Ammon's horn (tissue), 1 donor: ENCODE data around the gene LHX3.
"Not testable (repeated sequence)": the region's sequence is repeated elsewhere in the genome, so short reads cannot be mapped to it uniquely, and the experiment has no call there.

Experiments
- DNase-seq: peaks from one replicate; pipeline ENCODE4 v3.0.0-alpha.2; 2016; ENCODE audit warnings: low spot score

Gene LHX3

DNA sequence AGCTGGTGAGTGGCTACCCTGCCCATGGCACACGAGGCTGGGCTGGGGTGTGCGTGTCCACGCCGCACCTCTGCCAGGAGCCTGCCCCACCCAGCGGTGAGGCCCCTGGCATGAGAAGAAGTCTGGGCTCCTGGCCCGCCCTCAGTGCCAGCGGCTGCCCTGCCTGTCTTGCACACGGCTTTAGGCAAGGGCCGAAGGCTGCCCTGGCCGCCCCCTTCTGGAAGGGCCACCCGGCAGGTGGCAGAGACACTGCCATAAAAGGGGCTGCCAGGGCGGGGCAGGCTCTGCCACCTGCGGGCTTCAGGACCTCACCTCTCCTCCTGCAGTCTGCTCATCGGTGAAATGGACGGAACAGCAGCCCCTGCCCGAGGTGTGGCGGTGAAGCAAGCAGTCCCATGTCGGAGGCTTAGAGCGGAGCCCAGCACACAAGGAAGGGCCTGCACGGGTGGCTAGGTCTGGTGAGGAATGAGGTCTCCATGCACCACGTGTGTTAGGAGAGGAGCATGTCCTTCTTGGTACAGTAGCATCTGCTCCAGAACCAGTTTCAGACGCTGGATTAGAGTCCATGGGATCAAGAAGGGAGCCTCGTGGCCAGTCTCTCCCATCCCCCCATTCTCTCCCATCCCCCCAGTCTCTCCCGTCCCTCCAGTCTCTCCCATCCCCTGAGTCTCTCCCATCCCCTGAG lies 51.4 kb downstream of the LHX3 start:
- DNase-seq = no peak

DNA sequence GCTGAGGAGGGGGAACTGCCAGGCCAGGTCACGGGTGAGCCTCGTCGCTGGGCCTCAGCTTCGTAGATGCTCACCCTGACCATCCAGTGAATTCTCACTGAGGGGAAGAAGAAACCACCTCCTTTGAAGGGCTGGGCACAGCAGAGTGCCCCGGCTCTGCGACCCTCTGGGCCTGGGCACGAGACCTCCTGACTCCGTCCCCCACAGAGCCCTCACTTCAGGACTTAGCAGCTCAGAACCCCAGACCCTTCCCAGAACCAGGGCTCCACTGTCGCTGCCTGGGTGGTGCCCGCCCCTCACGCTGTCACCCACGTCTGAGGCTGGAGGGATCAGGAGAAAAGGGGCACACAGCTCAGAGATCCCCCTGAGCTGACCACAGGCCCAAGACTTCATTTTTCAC lies 52.0 kb downstream of the LHX3 start:
- DNase-seq = no peak

DNA sequence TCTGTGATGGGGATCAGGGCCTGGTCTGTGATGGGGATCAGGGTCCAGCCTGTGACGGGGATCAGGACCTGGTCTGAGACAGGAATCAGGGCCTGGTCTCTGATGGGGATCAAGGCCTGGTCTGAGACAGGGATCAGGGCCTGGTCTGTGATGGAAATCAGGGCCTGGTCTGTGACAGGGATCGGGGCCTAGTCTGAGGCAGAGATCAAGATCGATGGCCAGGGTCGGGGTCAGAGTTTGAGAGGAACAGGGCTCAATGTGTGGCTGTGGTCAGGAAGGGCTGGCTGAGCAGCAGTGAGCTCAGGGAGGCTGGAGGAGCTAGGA lies 52.4 kb downstream of the LHX3 start:
- DNase-seq = no peak

DNA sequence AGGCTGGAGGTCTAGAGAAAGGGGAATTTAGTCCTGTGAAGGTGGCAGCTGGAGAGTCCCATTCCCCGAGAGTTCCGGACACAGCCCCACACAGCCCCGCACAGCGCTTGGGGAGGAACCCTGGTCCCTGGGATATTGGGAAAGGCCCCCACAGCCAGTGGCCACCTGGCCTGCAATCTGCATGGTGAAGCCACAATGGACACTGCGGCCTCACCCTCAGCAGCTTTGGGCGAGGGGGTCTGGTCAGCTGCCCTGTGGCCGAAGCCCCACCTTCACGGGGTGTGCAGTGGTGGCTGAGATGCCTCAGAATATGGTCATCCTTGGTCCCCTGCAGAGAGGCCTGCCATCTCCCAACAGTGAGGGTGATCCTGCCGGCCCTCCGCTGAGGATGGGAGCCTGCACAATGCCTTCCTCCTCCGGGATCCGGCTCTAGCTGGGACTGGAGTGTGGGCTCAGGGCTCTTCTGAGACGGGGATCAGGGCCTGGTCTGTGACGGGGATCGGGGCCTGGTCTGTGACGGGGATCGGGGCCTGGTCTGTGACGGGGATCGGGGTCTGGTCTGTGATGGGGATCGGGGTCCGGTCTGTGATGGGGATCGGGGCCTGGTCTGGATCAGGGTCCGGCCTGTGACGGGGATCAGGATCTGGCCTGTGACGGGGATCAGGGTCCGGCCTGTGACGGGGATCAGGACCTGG lies 52.9 kb downstream of the LHX3 start:
- no peak for DNase-seq

DNA sequence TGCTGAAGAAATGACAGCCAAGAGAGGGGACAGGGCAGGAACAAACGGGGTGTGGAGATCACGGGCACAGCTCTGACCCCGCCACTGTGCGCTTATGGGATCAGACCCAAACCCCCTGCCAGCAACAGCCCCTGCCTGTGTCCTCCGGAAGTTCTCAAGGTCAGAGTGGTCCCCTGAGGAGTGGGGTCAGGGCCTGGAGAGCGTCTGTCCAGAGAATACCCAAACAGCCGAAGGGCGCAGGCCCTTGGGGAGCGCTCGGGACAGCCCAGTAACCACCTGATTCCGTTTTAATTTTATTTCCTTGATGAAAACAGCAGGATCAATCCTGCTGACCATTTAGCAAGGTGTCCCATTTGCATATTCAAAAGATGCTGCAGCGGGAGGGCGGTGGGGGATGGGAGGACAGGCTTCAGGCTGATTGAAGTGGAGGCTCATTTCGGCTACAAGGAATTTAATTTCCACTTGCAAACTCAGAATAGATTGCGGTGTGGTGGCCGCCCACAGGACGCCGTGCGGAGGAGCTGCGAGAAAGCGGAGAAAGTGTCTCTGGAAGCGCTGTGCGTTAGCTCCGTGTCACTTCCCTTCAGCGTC lies 53.6 kb downstream of the LHX3 start:
- no peak for DNase-seq

DNA sequence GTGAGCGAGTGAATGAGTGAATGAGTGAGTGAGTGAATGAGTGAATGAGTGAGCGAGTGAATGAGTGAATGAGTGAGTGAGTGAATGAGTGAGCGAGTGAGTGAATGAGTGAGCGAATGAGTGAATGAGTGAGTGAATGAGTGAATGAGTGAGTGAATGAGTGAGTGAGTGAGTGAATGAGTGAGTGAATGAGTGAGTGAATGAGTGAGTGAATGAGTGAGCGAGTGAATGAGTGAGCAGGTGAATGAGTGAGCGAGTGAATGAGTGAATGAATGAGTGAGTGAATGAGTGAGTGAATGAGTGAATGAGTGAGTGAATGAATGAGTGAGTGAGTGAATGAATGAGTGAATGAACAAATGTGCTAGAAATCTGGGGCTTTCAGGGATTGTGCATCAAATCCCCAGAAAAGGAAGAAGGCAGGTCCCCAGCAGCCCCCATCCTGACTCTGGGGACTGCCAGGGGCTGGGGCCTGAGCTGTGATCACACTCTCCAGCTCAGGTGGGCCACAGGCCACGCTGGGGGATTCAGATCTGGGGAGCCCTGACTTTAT lies 54.2 kb downstream of the LHX3 start:
- not testable (repeated sequence) for DNase-seq

DNA sequence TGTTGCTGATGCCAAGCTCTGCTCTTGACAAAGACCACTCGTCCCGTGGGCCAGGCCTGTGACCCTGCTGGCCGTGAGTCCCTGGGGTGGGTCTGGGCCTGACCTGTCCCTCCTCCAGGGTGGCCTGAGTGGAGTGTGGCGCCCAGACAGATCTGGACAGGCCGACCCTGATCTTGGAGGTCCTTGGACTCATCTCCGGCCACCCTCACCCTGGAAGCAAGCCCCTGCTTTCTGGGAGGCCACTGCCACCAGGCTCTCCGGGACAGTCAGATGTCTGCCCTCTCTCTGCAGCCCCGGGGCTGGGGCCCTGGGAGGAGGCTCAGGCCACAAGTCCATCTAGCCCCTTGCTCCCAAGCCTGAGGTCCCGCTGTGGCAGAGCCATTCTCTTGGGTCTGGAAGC lies 55.1 kb downstream of the LHX3 start:
- DNase-seq = no peak

DNA sequence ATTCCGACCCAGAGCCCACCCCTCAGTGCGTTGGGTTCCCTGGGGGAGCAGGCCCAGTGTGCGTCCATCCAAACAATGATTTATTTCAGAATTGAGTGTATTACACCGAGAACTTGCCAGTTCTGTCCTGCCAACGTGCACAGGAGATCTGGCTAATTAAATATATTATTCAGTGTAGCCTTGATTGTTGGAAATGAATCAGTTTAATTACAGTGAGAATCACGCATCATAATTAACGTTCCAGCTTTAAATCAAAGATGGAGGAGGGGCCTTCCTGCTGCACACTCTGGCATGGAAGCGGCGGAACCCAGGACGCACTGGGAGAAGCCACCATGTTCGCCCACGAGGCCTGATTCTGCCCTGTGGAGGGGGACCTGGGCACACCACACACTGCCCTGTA lies 55.6 kb downstream of the LHX3 start:
- no peak for DNase-seq

DNA sequence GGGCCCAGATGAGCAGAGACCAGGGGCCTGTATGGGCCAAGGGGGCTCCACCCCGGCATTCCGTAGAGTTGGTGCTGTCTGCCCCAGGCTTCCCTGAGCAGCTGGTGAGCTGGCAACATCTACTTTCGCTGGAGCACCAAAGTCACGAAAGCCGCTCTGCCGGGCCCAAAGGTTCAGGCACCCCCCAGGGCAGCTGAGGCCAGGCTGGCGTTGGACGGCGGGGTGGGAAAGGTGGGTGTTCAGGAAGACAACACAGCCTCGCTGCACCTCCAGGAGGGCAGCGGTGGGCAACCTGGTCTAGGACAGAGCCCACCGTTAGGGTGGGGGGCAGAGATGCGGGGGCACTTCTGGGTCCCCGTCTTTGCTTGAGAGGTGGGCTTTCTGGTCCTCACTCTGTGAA lies 56.2 kb downstream of the LHX3 start:
- no peak for DNase-seq

DNA sequence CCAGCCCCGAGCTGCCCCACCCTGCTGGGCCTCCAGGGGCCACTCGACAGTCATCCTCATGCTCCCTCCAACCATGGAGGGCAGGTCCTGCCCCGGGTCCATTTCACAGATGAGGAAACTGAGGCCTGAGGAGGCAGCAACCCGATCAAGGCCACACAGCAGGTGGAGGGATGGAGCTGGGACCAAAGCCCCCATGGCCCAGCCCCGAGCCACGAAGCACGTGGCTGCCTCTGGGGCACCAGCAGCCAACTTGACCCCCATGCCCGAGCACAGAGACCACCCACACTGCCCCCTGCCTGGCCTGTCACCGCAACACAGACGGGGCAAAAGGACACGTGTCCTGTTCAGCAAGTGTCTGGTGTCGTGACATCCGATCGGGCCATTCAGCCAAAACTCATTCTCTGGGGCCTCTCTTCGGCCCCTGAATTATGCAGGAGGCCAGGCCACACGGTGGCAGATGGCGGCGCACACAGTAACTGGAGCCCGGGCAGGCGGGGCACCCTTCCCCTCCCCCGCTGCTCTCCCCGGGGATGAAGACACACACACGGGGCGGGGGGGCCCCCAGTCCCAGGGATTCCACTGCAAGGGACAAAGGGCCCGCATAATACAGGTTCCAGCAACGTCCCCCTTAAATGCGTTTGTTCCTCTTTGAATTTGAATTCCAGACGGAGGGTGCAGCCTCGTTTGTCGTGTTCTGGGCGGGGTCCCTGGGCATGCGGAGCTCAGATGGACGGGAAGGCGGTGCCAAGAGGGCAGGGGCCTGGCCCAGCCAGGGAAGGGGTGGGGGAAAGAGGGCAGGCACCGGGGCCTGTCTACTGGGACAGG lies 56.8 kb downstream of the LHX3 start:
- no peak for DNase-seq

DNA sequence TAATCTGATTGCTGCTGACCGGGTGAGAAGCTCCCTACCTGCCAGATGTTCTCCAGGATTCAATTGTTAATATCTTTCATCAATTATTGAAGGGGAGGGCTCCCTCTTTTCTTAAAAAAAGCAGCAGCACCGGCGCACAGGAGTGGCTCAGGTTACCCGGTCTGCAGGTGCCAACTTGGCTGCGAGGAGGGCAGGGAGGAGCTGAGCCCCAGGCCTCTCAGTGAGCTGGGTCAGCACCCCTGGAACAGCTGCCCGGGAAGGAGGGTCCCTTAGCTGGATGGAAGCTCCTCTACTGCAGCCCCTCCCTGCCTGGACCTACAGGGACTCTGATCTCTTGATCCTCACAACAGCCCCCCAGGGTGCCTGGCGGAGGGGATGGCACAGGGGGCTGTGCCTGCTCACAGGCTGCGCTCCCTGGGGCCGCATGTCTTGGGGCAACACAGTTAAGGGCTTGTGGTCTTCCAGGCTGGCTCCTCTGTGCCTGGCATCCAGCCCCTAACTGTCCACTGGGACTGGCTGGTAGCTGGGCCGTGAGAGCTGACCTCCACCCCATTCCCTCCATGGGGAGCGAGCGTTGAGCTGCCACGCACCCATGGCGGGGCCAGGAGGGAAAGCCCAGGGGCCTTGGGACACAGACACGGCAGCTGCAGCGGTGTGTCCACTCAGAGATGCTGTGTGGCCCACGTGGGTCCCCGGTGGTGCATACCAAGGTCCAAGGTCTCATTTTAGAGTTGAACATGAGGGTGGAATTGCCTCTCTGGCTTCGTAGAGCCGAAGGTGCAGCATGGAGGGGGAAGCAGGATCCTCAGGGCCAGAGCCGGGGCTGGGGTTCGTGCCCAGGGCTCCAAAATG lies 57.7 kb downstream of the LHX3 start:
- DNase-seq = no peak
